GM19463 (cell line): ENCODE results near the gene IL1RL2.
A peak's percentile ranks its signal among the peaks of the same experiment; 100 is the strongest.

Source experiments
- ATAC-seq: cut with Tn5 transposase; IDR thresholded peaks from one replicate; pipeline ENCODE4 v1.9.1; 2021; ENCODE audit warnings: mild to moderate bottlenecking, moderate library complexity; ENCODE audit not compliant: unreplicated experiment

Gene IL1RL2

DNA sequence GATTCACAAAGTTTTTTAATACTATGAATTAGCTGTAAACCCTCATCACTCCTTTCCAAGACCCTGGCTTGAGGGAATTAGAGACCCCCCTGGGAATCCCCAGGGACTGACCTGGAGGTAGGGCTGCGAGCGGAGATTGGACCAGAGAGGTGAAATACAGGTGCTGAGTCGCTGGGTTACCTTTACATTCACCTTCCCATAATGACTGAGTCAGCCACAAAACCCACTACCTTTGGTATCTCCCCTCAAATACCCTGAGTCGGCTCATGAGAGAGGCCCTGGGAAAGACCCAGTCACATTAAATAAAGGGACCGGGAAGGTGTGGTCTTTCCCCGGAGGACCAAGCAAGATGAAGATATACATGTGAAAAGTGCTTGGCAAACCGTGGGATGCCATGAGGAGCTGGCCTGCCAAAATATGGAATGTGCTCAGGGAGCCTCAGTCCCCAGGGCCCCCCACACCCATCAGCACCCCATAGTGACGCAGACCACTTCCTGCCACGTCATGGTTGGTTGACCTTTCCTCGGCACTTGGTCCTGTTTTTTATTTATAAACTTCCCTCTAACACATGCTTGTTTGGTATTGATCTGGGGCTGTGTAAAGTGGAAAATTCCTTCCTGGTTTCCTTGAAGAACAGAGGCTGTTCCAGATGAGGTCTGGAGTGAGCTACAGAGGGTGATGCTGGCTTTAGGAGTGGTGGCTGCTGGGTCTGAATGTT, 51.4 kb downstream of the IL1RL2 start:
- no peak for ATAC-seq

DNA sequence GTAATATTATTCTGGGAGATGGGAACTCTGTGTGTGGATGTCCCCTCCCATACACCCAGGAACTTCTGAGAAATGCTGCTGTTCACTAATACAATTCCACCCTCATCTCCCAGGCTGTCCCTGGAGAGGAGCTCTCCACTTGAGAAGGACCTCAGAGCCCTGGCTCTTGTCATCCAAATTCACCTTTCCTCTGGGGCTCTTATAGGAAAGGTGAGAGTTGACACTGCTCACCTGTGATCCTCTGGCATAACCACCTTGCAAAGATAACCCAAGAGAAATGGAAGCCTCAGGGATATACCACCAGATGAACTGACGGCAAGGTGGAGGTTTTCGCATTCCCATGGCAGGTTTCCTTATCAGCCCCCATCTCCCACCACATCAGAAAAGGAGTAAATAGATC, 52.0 kb downstream of the IL1RL2 start:
- ATAC-seq: no peak

DNA sequence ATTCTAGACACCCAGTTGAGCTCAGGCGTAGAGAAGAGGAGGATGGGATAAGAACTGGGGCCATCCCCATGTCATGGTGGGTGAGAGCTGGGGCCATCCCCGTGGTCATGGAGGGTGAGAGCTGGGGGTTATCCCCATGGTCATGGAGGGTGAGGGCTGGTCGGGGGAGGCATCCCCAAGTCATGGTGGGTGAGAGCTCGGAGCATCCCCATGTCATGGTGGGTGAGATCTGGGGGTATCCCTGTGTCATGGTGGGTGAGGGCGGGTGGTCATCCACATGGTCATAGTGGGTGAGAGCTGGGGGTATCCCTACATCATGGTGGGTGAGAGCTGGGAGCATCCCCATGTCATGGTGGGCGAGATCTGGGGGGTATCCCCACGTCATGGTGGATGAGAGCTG, 52.5 kb downstream of the IL1RL2 start:
- no peak for ATAC-seq

DNA sequence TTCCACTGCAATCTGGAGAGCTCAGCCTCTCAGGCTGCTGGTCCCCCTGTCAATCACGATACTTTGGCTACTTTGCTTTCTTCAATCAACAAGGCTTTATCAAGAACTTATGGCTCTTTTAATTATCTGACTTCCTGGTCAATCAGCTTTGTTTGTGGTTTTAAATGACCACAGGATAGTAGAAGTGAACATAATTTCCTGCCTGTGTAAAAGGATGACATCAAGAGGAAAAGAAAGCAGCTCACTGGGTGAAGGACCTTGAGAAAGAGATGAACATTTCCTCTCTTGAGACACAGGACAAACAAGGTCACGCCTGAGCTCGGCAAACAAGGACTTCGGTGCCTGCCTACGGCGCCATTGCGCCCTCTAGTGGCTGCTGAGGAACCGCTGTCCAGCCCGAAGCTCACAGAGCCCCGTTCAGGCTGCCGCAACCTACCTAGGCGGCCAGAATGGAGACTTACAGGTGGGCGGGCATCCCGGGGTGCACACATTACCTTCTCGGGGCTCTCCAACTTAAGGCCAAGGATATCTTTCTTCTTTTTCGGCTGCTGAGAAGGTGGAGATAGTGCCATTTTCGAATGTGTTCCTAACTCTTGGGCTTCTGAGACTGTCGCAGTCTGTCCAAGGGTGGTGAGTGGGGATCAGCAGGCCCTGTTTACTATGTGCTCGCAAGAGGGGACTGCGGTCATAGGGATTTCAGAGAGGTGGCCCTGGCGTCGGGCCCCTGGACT, 54.0 kb downstream of the IL1RL2 start:
- peak; percentile 85 for ATAC-seq

DNA sequence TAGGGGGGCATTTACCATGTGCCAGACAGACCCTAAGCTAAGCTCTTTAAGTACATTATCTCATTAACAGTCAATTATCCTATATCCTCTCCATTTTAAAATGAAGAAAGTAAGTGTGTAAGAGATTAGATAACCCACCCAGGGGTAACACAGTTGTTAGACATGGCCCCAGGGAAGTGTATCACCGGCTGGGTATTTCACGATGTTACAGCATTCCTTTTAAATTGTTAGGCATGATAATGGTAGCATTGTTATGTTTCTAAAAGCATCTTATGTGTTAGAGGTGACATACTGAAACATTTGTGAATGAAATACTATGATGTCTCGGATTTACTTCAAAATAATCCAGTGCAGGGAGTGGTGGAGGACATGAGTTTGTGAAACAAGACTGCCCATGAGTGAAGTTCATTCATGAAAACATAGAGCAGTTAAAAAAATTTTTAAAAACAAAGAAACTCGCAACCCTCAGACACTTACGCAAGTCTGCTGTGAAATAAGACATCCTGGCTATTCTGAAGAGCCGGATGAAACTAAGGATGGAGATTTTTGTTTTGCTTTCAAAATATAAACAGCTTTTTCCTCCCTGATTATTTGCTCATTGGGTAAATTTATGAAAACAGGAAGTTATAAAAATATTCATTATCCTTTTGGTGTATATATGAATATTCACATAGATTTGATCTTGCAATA, 54.9 kb downstream of the IL1RL2 start:
- no peak for ATAC-seq

DNA sequence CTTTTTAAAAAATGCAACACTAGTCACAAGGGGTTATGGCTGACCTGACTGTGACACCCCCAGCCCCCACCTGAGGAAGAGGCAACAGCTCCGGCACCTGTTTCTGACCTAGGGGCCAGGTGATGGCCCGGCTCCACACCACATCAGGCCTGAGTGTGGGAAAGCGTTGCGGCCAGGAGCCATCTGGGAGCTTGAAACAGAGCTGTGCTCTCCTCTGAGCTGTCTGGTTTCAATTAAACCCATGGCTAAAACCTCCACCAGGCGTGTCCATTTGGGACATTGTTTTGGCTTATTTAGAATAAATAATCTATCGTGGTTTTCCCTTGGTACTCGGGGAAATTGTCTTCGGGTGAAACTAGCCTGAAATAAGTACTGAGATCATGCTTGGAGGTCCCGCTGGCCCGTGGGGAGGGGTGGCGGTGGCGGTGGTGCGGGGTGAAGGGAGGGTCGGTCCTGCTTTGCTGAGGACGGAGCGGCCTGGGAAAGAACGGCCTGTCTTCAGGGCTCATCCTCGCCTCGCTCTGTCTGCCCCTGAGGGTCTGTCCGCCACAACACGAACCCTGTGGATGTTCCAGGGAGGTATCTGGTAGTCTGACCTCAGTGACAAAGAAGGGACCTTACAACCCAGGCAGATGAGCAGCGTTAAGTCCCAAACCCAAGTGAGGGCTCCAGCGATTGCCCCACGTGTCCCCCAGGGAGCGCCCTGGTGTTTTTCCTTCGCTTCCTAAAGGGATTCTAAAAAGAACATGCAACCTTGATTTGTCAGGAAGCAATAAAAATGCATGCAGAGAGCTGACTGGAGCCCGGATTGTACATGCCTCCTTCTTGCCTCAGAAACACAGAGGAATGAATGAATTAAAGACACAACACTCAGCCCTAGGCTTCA, 58.7 kb downstream of the IL1RL2 start:
- ATAC-seq: no peak

DNA sequence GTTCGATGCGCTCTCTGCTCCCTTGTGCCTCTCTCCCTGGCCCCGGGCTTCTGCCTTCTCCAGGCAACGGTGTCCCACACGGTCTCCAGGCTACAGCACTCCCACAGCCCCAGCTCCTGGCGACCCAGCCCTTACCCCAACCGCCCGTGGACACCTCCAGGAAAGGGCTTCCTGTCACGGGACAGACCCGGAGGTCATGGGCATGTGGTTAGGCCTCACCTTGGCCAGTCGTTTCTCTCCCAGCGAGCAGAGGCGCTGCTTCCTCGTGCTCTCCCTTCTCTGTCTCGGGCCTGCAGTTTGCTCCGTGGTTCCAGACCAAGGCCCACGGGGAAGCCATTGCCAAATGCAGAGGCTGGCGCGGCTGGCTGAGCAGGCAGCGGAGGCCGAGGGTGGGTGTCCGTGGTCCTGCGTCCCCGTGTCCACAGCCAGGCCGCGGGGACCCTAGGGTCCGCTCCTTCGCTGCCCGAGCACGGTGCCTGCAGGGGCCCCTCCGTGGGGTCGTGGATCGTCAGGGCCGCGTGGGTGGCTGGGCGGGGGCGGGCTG, 63.5 kb downstream of the IL1RL2 start:
- ATAC-seq: no peak

DNA sequence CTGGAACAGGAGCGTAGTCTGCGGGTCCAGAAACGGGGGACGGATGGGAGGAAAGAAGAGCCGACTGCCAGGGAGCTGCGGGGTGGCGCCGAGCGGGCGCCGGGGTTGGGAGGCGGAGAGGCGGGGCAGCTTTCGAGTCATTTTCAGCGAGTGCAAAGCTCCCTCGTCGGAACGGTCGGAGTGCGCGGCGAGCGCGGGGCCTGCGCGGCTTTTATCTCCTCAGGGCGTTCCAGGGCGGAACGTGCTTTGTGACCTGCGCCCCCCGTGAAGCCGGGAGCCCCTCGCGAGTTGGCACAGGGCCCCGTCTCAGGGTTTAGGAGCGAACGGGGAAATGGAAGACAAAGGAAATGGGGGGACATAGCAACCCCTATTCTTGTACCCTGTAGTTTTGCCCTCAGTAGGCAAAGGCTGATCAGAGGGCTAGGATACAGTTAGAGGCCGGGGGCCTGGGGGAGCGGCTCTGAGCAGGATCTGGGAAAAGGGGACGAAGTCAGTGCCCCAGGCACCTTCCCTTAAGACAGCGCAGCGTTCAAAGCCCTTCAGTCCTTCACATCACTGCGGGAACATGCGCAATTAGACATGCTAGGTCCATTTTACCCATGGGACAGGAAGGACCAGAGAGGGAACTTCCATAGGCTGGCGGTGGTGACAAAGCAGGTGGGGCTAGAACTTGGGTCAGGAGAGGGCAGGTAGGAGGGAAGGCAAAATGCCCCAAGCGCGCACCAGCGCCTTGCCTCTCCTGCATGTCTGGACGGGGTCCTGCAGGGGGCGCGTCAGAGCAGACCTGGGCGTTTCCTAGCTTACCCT, 64.4 kb downstream of the IL1RL2 start:
- peak; percentile 71 for ATAC-seq

DNA sequence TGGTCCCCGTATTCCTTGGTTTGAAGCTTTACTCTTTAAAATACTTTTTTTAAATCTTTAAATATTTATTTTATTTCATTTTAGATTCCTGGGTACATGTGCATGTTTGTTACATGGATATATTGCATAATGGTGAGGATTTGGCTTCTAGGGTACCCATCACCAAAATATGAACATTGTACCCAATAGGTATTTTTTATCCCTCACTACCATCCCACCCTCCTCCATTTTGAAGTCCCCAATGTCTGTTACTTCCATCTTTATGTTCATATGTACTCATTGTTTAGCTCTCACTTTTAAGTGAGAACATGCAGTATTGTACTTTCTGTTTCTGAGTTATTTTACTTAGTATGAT, 65.0 kb downstream of the IL1RL2 start:
- no peak for ATAC-seq

DNA sequence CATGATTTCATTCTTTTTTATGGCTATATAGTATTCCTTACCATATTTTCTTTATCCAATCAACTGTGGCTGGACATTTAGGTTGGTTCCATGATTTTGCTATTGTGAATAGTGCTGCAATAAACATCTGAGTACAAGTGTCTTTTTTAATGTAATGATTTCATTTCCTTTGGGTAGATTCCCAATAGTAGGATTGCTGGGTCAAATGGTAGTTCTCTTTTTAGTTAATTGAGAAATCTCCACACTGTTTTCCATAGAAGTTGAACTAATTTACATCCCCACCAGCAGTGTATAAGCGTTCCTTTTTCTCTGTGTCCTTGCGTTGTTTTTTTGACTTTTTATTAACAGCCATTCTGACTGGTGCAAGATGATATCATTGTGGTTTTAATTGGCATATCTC, 65.4 kb downstream of the IL1RL2 start:
- no peak for ATAC-seq

DNA sequence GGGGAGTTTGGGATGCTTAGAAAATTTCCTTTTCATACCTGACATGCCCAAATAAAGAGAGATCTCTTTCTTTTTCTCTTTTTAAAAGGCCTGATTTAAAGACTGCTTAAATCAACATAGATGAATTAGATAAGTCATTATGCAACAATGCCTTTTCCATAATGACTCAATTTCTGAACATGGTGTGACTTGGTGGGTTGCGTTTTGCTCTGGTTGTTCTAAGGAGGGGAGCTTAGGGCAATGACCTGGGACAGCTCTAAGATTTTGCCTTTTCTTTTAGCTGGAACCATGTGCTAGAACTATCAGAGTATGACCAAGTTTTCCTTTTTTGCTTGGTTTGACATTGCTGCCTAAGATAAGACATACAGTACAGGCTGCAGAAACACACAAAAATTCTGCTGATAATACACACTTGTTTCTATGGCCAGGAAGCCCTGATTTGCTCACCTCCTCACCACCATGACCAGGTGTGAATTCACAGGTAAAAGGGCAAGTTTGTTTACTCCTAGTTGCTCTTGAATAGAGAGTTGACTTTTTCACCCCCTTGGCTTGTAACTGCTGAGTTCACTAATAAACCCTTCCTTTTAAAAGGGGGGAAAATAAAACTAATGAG, 66.4 kb downstream of the IL1RL2 start:
- ATAC-seq: no peak

DNA sequence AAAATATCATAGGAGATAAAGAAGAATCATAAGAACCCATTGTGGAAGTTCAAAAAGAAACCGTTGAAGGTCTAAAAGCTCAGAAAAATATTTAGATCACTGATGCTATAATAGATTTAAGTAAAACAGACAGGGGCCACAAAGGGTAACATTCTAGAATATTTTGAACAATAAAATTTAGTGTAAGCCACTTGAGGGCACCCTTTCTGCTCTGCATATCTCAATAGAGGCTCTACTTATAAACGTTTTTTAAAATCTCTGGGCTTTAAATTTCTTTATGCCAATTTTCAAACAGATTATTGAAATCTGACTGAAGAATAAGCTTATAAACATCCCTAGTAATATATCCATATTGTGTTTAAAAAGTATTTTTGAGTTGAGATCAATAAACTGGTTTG, 66.9 kb downstream of the IL1RL2 start:
- no peak for ATAC-seq

DNA sequence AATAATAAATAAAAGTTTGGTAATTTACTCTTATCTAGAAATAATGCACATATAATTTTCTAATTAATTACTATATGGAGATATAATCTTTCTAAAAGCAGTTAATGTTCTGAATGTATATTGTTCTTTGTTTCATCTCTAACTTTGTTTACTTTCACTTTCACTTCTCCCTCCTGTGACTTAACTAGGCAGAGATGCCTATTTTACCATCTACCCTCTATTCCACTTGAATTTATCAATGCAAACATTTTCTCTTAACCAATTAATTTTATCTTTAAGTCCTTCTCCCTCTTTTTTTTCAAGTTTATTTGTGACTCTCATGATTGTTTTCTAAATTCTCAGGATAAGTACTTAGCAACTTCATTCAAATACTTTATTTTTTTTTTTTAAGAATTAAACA, 69.5 kb downstream of the IL1RL2 start:
- no peak for ATAC-seq

DNA sequence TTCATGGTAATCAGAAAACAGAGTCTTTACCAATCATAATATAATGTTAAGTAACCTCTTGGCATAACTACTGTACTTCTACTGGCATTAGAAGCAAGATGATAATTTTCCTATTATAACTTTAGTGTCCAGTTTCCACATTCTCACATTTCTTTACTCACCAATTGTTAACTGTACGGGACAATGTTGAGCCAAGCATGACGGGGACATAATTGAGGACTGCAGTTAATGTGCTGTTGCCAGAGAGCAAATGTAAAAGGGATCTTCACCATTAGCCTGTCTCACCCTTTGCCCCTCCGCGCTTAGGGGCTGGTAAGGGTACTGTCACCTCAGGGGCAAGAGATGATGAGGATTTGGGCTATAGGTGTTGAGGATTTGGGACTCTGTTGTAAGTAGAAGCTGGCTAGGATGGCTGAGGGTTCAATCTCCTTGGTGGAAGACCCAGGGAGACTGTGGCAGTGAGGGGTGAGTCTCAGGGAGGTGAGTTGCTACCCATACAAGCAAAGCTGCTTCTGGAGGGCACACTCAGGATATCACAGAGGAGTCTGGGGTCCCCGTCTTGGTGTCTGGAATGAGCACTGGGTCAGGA, 70.1 kb downstream of the IL1RL2 start:
- no peak for ATAC-seq

DNA sequence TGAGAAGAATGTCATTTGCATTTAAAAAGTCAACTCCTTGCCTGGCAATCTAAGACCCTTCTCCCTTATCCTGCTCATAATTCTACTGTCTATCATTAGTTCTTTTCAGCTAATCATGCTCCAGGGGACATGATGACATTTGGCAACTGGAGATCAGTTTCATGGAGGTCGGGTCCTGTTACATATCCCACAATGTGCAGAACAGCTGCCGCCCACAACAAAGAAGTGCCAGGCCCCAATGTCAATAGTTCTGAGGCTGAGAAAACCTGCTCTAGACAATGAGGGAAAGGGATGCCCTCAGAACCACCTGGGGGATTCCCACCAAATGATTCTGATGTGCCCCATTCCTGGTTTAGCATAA, 71.2 kb downstream of the IL1RL2 start:
- no peak for ATAC-seq

DNA sequence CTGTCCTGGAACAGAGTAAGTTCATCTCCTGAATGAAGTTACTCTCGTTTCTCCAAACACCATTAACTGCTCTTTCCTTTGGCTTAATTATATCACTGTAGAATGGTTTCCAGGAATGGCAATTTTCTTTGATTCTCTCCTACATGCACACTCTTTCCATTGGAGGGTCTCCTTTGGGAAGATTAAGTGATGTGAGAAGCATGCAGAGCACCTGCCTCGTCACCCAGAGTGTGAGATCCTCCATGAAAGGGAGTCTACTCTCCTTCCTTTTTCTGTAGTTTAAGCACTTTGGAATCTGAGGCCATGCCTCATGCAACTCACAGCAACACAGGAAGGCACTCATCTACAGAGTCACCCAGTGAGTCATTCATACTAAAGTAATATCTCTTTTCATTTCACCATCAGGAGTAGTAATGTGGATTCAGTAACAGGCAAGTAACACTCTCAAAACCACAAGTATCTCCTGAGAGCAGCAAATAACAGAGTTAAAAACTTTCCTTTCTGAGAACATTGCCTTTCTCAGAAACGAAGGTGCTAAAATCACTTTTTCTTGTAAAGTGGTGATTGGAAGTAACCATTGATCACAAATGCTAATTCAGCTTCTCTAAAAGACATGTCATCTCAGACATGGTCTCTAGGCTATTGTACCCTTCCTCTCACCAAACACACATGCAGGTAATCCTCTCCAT, 71.7 kb downstream of the IL1RL2 start:
- ATAC-seq: no peak

DNA sequence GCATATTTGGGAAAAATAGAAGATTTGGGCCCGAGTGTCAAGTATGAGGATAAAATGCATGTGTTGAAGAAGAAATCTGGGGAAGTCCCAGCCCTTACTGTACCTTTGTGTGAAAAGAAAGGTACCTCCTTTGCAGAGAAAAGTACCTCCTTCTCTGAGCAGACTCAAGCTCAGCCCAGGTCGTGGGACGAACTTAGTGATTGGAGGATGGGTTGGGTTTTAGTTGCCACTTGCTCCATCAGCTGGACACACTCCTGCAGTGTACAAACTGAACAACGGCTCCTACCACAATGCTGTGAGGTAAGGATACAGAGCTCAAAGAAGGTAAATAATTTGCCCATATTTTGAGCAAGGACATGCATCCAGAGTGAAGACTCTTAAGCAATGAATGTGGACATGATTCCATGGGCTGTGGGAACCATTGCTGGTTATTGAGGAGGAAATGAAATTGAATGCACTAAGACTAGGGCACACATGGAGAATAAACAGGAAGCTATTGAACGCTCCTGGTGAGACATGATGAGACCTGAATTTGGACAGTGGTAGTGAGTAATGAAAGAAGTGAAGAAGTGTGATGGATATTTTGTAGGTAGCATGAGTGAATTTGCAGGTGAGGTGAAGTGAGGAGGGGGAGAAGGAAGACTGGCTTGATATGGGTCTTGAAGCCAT, 74.8 kb downstream of the IL1RL2 start:
- ATAC-seq: no peak
